Fibroblast of lung (primary cell): ENCODE measurements around the gene CAMTA1. TPM values are rescaled to one million over a fixed set of nuclear protein-coding genes. Genes with fewer than 3 reads are reported as not detected.

Experiments used
- DNase-seq, 2 donors: peaks; one replicate each; pipeline versions ENCODE4 v3.0.0 to v3.0.0-alpha.2; 2010; ENCODE audit warnings: low read depth in 2 of 2
- H2AFZ ChIP-seq: 2 replicates; pipeline ENCODE4 v1.5.1; 2012; ENCODE audit warnings: low read length, control low read depth, inconsistent platforms
- H3K27ac ChIP-seq: 2 replicates; pipeline ENCODE4 v1.5.1; 2011; ENCODE audit warnings: low read length, control low read depth; ENCODE audit not compliant: insufficient read depth
- H3K27me3 ChIP-seq: 2 replicates; pipeline ENCODE4 v1.5.1; 2011; ENCODE audit warnings: mild to moderate bottlenecking, low read length; ENCODE audit not compliant: control insufficient read depth, insufficient read depth
- H3K36me3 ChIP-seq: 2 replicates; pipeline ENCODE4 v1.5.1; 2011; ENCODE audit warnings: low read length; ENCODE audit not compliant: control insufficient read depth, insufficient read depth
- H3K4me1 ChIP-seq: 2 replicates; pipeline ENCODE4 v1.5.1; 2011; ENCODE audit warnings: low read length; ENCODE audit not compliant: control insufficient read depth, insufficient read depth; ENCODE audit errors: extremely low read depth
- H3K4me2 ChIP-seq: 2 replicates; pipeline ENCODE4 v1.5.1; 2011; ENCODE audit warnings: low read length, control low read depth; ENCODE audit not compliant: insufficient read depth; ENCODE audit errors: extremely low read depth
- H3K4me3 ChIP-seq, 4 experiments: fragments of 200-600 bp in 1 of 4; sonication (generic) in 1 of 4; replicated peaks in 1 of 4; 2 replicates each; pipeline ENCODE4 v1.5.1; 2011 to 2016; ENCODE audit warnings: low read length in 4 of 4, low read depth in 3 of 4, mild to moderate bottlenecking in 3 of 4, control low read depth in 2 of 4, inconsistent platforms in 1 of 4, mixed read lengths in 1 of 4; ENCODE audit not compliant: insufficient read depth in 1 of 4; ENCODE audit errors: control extremely low read depth in 1 of 4
- H3K79me2 ChIP-seq: 2 replicates; pipeline ENCODE4 v1.5.1; 2012; ENCODE audit warnings: mild to moderate bottlenecking, low read length, inconsistent platforms; ENCODE audit not compliant: control insufficient read depth, insufficient read depth
- H3K9ac ChIP-seq: 2 replicates; pipeline ENCODE4 v1.5.1; 2011; ENCODE audit warnings: mild to moderate bottlenecking, low read length, control low read depth; ENCODE audit not compliant: insufficient read depth
- H3K9me3 ChIP-seq: 2 replicates; pipeline ENCODE4 v1.5.1; 2012; ENCODE audit warnings: low read depth, low read length; ENCODE audit not compliant: control insufficient read depth, insufficient read depth
- H4K20me1 ChIP-seq: 2 replicates; pipeline ENCODE4 v1.5.1; 2011; ENCODE audit warnings: low read length; ENCODE audit not compliant: control insufficient read depth, insufficient read depth; ENCODE audit errors: extremely low read depth
- EZH2 ChIP-seq: IDR thresholded peaks from 2 replicates; pipeline ENCODE4 v1.5.1; 2012; ENCODE audit warnings: low read length, control low read depth, mild to moderate bottlenecking; ENCODE audit errors: missing control alignments
- polyA plus RNA-seq, 2 donors: library from polyadenylated mRNA; depleted of rRNA in 1 of 2; stranded (reverse) in 1 of 2; unstranded in 1 of 2; fragments of >200 nt; gene quantifications; 2 replicates each; pipeline ENCODE4 v1.2.1, GENCODE V29; 2011 to 2012; ENCODE audit warnings: missing spikeins in 1 of 2
- total RNA-seq: library from RNA; depleted of rRNA; stranded (reverse); fragments of >200 nt; gene quantifications from 2 replicates; pipeline ENCODE4 v1.2.1, GENCODE V29; 2014
- TF ChIP-seq, protein P1 (sequence below), 2 donors: IDR thresholded peaks in 1 of 2; conservative IDR thresholded peaks in 1 of 2; 1 replicate in 1 of 2; 2 replicates in 1 of 2; pipeline ENCODE4 v1.5.1; 2011 to 2012; ENCODE audit warnings: low read length in 2 of 2, control low read depth in 1 of 2, inconsistent platforms in 1 of 2, low read depth in 1 of 2, mild to moderate bottlenecking in 1 of 2

CAMTA1 gene
- total and polyA plus RNA-seq, 2 donors (not counting 1 experiment from before 2014, with no cell fraction given) = 47.6 to 86.0 TPM

DNA sequence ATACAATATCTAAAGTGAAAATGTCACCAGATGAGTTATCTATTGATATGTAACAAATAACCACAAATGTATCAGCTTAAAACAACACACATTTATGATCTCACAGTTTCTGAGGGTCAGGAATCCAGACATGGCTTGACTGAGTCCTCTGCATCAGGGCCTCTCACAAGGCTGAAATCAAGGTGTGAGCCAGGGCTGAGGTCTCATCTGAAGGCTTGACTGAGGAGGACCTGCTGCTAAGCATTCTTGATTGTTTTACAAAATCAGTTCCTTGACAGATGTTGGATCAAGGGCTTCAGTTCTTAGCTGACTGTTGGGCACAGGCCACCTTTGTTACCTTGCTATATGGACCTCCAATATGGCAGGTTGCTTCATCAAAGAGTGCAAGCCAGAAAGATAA is 483.7 kb downstream of the CAMTA1 start:
- H3K27ac ChIP-seq = no peak overlapping the region
- peaks cover 32% of the 10 kb centered on the region for H3K4me1 ChIP-seq
- no peaks in the 10 kb centered on the region for H3K36me3 ChIP-seq
- H3K4me2 ChIP-seq = no peak overlapping the region
- TF ChIP-seq, protein P1, sequence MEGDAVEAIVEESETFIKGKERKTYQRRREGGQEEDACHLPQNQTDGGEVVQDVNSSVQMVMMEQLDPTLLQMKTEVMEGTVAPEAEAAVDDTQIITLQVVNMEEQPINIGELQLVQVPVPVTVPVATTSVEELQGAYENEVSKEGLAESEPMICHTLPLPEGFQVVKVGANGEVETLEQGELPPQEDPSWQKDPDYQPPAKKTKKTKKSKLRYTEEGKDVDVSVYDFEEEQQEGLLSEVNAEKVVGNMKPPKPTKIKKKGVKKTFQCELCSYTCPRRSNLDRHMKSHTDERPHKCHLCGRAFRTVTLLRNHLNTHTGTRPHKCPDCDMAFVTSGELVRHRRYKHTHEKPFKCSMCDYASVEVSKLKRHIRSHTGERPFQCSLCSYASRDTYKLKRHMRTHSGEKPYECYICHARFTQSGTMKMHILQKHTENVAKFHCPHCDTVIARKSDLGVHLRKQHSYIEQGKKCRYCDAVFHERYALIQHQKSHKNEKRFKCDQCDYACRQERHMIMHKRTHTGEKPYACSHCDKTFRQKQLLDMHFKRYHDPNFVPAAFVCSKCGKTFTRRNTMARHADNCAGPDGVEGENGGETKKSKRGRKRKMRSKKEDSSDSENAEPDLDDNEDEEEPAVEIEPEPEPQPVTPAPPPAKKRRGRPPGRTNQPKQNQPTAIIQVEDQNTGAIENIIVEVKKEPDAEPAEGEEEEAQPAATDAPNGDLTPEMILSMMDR (conservative IDR thresholded peaks at IDR 0.05 in 1 of 2, IDR thresholded peaks at IDR 0.05 in 1 of 2; ENCODE audit: low read depth in 1 of 2, low read length in 2 of 2) = no peak
- no peak for TF ChIP-seq EZH2
- no peaks in the 10 kb centered on the region for H3K9me3 ChIP-seq
- H4K20me1 ChIP-seq = no peaks in the 10 kb centered on the region
- DNase-seq = no peak
- H3K79me2 ChIP-seq = no peaks in the 10 kb centered on the region
- no peak overlapping the region for H2AFZ ChIP-seq
- H3K4me3 ChIP-seq = no peak overlapping the region
- H3K27me3 ChIP-seq = no peaks in the 10 kb centered on the region
- H3K9ac ChIP-seq = no peak overlapping the region

DNA sequence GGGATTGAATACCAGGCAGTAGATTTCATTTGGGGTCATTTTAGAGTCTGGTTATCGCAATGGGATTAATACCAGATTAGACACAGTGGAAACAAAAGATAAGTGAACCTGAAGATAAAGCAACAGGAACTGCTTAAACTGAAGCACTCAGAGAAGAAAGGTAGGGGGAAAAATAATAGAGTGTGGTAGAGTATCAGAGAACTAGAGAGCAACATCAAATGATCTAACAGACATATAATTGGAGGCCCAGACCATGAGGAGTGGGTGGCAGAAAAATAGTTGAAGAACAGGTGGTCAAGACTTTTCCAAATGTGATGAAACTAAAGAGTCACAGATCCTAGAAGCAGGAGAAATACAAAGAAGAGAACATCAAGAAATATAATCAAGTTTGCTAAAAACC is 484.3 kb downstream of the CAMTA1 start:
- no peaks in the 10 kb centered on the region for H3K9me3 ChIP-seq
- no peak for DNase-seq
- H3K4me1 ChIP-seq = peaks cover 30% of the 10 kb centered on the region
- H4K20me1 ChIP-seq = no peaks in the 10 kb centered on the region
- H3K4me2 ChIP-seq = no peak overlapping the region
- H3K27me3 ChIP-seq = no peaks in the 10 kb centered on the region
- TF ChIP-seq, protein P1 (conservative IDR thresholded peaks at IDR 0.05 in 1 of 2, IDR thresholded peaks at IDR 0.05 in 1 of 2; ENCODE audit: low read depth in 1 of 2, low read length in 2 of 2) = no peak
- TF ChIP-seq EZH2 = no peak
- H3K9ac ChIP-seq = no peak overlapping the region
- H3K4me3 ChIP-seq = no peak overlapping the region
- H2AFZ ChIP-seq = no peak overlapping the region
- H3K36me3 ChIP-seq = no peaks in the 10 kb centered on the region
- H3K79me2 ChIP-seq = no peaks in the 10 kb centered on the region
- H3K27ac ChIP-seq = no peak overlapping the region

DNA sequence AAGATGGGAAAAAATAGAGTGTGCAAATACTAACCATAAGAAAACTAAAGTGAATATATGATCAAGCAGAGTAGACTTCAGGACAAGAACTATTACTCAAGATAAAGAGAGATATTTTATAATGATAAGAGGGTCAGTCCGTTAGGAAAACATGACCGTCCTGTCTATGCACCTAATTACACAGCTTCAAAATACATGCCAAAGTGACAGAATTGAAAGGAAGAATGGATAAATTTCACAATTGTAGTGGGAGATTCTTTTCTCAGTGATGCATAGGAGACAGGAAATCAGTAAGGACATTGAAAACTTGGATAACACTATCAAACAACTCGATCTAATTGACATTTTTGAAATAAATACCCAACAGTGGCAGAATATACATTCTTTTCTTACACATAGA is 489.0 kb downstream of the CAMTA1 start:
- Histone ChIP-seq H2AFZ (no peak overlapping the region), H3K27me3 (no peaks in the 10 kb centered on the region), H4K20me1 (no peaks in the 10 kb centered on the region), H3K27ac (no peak overlapping the region), H3K36me3 (no peaks in the 10 kb centered on the region), H3K4me2 (no peak overlapping the region), H3K79me2 (no peaks in the 10 kb centered on the region), H3K4me1 (peaks cover under 1% of the 10 kb centered on the region), H3K9ac (no peak overlapping the region), H3K4me3 (no peak overlapping the region), H3K9me3 (no peaks in the 10 kb centered on the region)
- DNase-seq = no peak
- no peak for TF ChIP-seq EZH2
- TF ChIP-seq, protein P1 (conservative IDR thresholded peaks at IDR 0.05 in 1 of 2, IDR thresholded peaks at IDR 0.05 in 1 of 2; ENCODE audit: low read depth in 1 of 2, low read length in 2 of 2) = no peak
